K562 (cell line): Measurements from ENCODE around the gene OPA3.

Experiments
- BRF2 ChIP-seq: IDR thresholded peaks from 3 replicates; pipeline ENCODE4 v1.6.1; 2011; ENCODE audit warnings: borderline replicate concordance, mild to moderate bottlenecking; ENCODE audit not compliant: insufficient read length, insufficient read depth
- ETV6 ChIP-seq, 3 experiments: fragments of 150-350 bp in 1 of 3; sonication (generic) in 1 of 3; formaldehyde crosslinking in 1 of 3; IDR thresholded peaks; 2 replicates each; pipeline versions ENCODE4 v1.6.1 to v1.8.0; 2014 to 2022; ENCODE audit warnings: borderline replicate concordance in 2 of 3, low read depth in 2 of 3, antibody characterized with exemption in 1 of 3, low read length in 1 of 3, mild to moderate bottlenecking in 1 of 3, missing genetic modification reagents in 1 of 3
- FOXA3 ChIP-seq, 2 experiments: fragments of 450-650 bp in 1 of 2; sonication (generic) in 1 of 2; formaldehyde crosslinking; IDR thresholded peaks in 1 of 2; conservative IDR thresholded peaks in 1 of 2; 2 replicates each; pipeline versions ENCODE4 v1.4.0 to v1.8.0; 2020 to 2022; ENCODE audit warnings: mild to moderate bottlenecking in 2 of 2, missing genetic modification reagents in 1 of 2
- FOXM1 ChIP-seq, 2 experiments: fragments of 450-650 bp in 1 of 2; sonication (generic) in 1 of 2; formaldehyde crosslinking in 1 of 2; IDR thresholded peaks; 2 replicates each; pipeline versions ENCODE4 v1.6.1 to v1.9.0; 2017 to 2022; ENCODE audit warnings: low read depth in 2 of 2, mild to moderate bottlenecking in 2 of 2, missing genetic modification reagents in 1 of 2, moderate library complexity in 1 of 2
- HDAC2 ChIP-seq: fragments of 450-650 bp; IDR thresholded peaks from 2 replicates; pipeline ENCODE4 v1.6.1; 2016; ENCODE audit warnings: mild to moderate bottlenecking
- NRF1 ChIP-seq, 2 experiments: fragments of 450-650 bp; IDR thresholded peaks in 1 of 2; conservative IDR thresholded peaks in 1 of 2; 2 replicates each; pipeline ENCODE4 v1.6.1; 2014; ENCODE audit warnings: mild to moderate bottlenecking in 2 of 2
- REST ChIP-seq, 2 experiments: fragments of 450-650 bp; formaldehyde crosslinking in 1 of 2; IDR thresholded peaks; 2 replicates each; pipeline versions ENCODE4 v1.4.0 to v1.6.1; 2014 to 2020; ENCODE audit warnings: mild to moderate bottlenecking in 2 of 2, borderline replicate concordance in 1 of 2, low read depth in 1 of 2
- TF ChIP-seq, protein P1 (sequence below): fragments of 450-650 bp; formaldehyde crosslinking; IDR thresholded peaks from 2 replicates; pipeline ENCODE4 v1.4.0; 2022; ENCODE audit warnings: missing genetic modification characterization
- TF ChIP-seq, protein P2 (sequence below), 3 experiments: IDR thresholded peaks in 2 of 3; conservative IDR thresholded peaks in 1 of 3; 2 replicates each; pipeline ENCODE4 v1.5.1; 2011 to 2012; ENCODE audit warnings: low read length in 3 of 3, mild to moderate bottlenecking in 3 of 3, control low read depth in 2 of 3, improper control_type of control experiment in 1 of 3, inconsistent platforms in 1 of 3, low read depth in 1 of 3, mixed read lengths in 1 of 3, moderate library complexity in 1 of 3; ENCODE audit not compliant: insufficient read depth in 2 of 3
- TF ChIP-seq, protein P3 (sequence below): sonication (generic); formaldehyde crosslinking; IDR thresholded peaks from 2 replicates; pipeline ENCODE4 v1.8.1; 2022; ENCODE audit warnings: missing genetic modification reagents

GRCh38 chr19:45547211-45547770 lies 37.3 kb downstream of the OPA3 start:
- TF ChIP-seq, protein P1, sequence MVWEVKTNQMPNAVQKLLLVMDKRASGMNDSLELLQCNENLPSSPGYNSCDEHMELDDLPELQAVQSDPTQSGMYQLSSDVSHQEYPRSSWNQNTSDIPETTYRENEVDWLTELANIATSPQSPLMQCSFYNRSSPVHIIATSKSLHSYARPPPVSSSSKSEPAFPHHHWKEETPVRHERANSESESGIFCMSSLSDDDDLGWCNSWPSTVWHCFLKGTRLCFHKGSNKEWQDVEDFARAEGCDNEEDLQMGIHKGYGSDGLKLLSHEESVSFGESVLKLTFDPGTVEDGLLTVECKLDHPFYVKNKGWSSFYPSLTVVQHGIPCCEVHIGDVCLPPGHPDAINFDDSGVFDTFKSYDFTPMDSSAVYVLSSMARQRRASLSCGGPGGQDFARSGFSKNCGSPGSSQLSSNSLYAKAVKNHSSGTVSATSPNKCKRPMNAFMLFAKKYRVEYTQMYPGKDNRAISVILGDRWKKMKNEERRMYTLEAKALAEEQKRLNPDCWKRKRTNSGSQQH (CRISPR knock-in tag) = no peak
- TF ChIP-seq HDAC2 (no peak), ETV6 (IDR thresholded peaks at IDR 0.05; ENCODE audit: borderline replicate concordance in 1 of 2, low read depth in 2 of 2, low read length in 1 of 2) (no peak), ETV6 (CRISPR knock-in tag; IDR thresholded peaks at IDR 0.05; ENCODE audit: borderline replicate concordance) (no peak), FOXM1 (IDR thresholded peaks at IDR 0.05; ENCODE audit: low read depth) (no peak), FOXM1 (CRISPR knock-in tag; IDR thresholded peaks at IDR 0.05; ENCODE audit: low read depth) (no peak), BRF2 (no peak), REST (IDR thresholded peaks at IDR 0.05; ENCODE audit: borderline replicate concordance) (no peak), REST (CRISPR knock-in tag; IDR thresholded peaks at IDR 0.05; ENCODE audit: low read depth) (no peak), NRF1 (conservative IDR thresholded peaks at IDR 0.05 in 1 of 2, IDR thresholded peaks at IDR 0.05 in 1 of 2) (no peak), FOXA3 (CRISPR knock-in tag; conservative IDR thresholded peaks at IDR 0.05 in 1 of 2, IDR thresholded peaks at IDR 0.05 in 1 of 2) (no peak)
- TF ChIP-seq, protein P2, sequence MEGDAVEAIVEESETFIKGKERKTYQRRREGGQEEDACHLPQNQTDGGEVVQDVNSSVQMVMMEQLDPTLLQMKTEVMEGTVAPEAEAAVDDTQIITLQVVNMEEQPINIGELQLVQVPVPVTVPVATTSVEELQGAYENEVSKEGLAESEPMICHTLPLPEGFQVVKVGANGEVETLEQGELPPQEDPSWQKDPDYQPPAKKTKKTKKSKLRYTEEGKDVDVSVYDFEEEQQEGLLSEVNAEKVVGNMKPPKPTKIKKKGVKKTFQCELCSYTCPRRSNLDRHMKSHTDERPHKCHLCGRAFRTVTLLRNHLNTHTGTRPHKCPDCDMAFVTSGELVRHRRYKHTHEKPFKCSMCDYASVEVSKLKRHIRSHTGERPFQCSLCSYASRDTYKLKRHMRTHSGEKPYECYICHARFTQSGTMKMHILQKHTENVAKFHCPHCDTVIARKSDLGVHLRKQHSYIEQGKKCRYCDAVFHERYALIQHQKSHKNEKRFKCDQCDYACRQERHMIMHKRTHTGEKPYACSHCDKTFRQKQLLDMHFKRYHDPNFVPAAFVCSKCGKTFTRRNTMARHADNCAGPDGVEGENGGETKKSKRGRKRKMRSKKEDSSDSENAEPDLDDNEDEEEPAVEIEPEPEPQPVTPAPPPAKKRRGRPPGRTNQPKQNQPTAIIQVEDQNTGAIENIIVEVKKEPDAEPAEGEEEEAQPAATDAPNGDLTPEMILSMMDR (IDR thresholded peaks at IDR 0.05 in 2 of 3, conservative IDR thresholded peaks at IDR 0.05 in 1 of 3; ENCODE audit: insufficient read depth in 2 of 3, low read depth in 1 of 3, low read length in 3 of 3) = no peak
- TF ChIP-seq, protein P3, sequence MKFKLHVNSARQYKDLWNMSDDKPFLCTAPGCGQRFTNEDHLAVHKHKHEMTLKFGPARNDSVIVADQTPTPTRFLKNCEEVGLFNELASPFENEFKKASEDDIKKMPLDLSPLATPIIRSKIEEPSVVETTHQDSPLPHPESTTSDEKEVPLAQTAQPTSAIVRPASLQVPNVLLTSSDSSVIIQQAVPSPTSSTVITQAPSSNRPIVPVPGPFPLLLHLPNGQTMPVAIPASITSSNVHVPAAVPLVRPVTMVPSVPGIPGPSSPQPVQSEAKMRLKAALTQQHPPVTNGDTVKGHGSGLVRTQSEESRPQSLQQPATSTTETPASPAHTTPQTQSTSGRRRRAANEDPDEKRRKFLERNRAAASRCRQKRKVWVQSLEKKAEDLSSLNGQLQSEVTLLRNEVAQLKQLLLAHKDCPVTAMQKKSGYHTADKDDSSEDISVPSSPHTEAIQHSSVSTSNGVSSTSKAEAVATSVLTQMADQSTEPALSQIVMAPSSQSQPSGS (CRISPR knock-in tag) = no peak
